HepG2 (cell line): ENCODE results near the gene SFXN2. TPM values are rescaled to one million over a fixed set of nuclear protein-coding genes. Genes with fewer than 3 reads are reported as not detected.

Source experiments
- DMAP1 ChIP-seq: IDR thresholded peaks from 2 replicates; pipeline ENCODE4 v1.6.1; 2016
- JUNB ChIP-seq: sonication (generic); formaldehyde crosslinking; IDR thresholded peaks from 2 replicates; pipeline ENCODE4 v1.8.0; 2022; ENCODE audit warnings: missing genetic modification reagents, mild to moderate bottlenecking, borderline replicate concordance
- MAFG ChIP-seq: sonication (generic); formaldehyde crosslinking; IDR thresholded peaks from 2 replicates; pipeline ENCODE4 v1.5.1; 2020; ENCODE audit warnings: mild to moderate bottlenecking, missing genetic modification reagents
- NFE2L2 ChIP-seq: fragments of 150-350 bp; IDR thresholded peaks from 2 replicates; pipeline ENCODE4 v1.6.1; 2014; ENCODE audit warnings: low read length
- TCF7L2 ChIP-seq: IDR thresholded peaks from 2 replicates; pipeline ENCODE4 v1.6.1; 2011; ENCODE audit warnings: mild to moderate bottlenecking, low read depth, low read length, moderate library complexity
- ZBTB33 ChIP-seq: sonication (generic); formaldehyde crosslinking; IDR thresholded peaks from 2 replicates; pipeline ENCODE4 v1.4.0; 2020; ENCODE audit warnings: missing genetic modification reagents
- ZNF773 ChIP-seq: sonication (generic); formaldehyde crosslinking; IDR thresholded peaks from 2 replicates; pipeline ENCODE4 v1.4.0; 2020; ENCODE audit warnings: missing genetic modification reagents, borderline replicate concordance
- polyA plus RNA-seq, 8 experiments: library from polyadenylated mRNA; depleted of rRNA in 3 of 8; stranded (reverse) in 7 of 8; unstranded in 1 of 8; fragments of >200 nt; fragmentation: Illumina TruSeq in 4 of 8; extraction: Trizol in 4 of 8; gene quantifications; 2 replicates each; pipeline versions ENCODE4 v1.2.1 to v1.2.3, GENCODE V29; 2011 to 2016; ENCODE audit warnings: low read depth in 4 of 8, missing spikeins in 1 of 8, mixed read lengths in 1 of 8; ENCODE audit not compliant: insufficient read depth in 1 of 8
- total RNA-seq, 5 experiments: library from RNA; depleted of rRNA; stranded (reverse); fragments of >200 nt; fragmentation: Illumina TruSeq; extraction: Trizol; gene quantifications; 2 replicates each; pipeline ENCODE4 v1.2.3, GENCODE V29; 2016; ENCODE audit warnings: low read depth in 1 of 5
- TF ChIP-seq, protein P1 (sequence below): sonication (generic); formaldehyde crosslinking; IDR thresholded peaks from 2 replicates; pipeline ENCODE4 v1.4.0; 2020; ENCODE audit warnings: mild to moderate bottlenecking, missing genetic modification reagents
- TF ChIP-seq, protein P2 (sequence below): sonication (generic); formaldehyde crosslinking; IDR thresholded peaks from 2 replicates; pipeline ENCODE4 v1.5.0; 2020; ENCODE audit warnings: missing genetic modification reagents
- TF ChIP-seq, protein P3 (sequence below): sonication (generic); formaldehyde crosslinking; IDR thresholded peaks from 2 replicates; pipeline ENCODE4 v1.4.0; 2020; ENCODE audit warnings: missing genetic modification reagents, mild to moderate bottlenecking, borderline replicate concordance

The SFXN2 gene
- total and polyA plus RNA-seq, 2 of the 13 experiments (the other 11 are each of a cell fraction or from before 2014, with no cell fraction given) = 12.8 to 21.1 TPM

GRCh38 chr10:102714621-102715455, at the start of gene SFXN2 (continued):
- TF ChIP-seq, protein P1, sequence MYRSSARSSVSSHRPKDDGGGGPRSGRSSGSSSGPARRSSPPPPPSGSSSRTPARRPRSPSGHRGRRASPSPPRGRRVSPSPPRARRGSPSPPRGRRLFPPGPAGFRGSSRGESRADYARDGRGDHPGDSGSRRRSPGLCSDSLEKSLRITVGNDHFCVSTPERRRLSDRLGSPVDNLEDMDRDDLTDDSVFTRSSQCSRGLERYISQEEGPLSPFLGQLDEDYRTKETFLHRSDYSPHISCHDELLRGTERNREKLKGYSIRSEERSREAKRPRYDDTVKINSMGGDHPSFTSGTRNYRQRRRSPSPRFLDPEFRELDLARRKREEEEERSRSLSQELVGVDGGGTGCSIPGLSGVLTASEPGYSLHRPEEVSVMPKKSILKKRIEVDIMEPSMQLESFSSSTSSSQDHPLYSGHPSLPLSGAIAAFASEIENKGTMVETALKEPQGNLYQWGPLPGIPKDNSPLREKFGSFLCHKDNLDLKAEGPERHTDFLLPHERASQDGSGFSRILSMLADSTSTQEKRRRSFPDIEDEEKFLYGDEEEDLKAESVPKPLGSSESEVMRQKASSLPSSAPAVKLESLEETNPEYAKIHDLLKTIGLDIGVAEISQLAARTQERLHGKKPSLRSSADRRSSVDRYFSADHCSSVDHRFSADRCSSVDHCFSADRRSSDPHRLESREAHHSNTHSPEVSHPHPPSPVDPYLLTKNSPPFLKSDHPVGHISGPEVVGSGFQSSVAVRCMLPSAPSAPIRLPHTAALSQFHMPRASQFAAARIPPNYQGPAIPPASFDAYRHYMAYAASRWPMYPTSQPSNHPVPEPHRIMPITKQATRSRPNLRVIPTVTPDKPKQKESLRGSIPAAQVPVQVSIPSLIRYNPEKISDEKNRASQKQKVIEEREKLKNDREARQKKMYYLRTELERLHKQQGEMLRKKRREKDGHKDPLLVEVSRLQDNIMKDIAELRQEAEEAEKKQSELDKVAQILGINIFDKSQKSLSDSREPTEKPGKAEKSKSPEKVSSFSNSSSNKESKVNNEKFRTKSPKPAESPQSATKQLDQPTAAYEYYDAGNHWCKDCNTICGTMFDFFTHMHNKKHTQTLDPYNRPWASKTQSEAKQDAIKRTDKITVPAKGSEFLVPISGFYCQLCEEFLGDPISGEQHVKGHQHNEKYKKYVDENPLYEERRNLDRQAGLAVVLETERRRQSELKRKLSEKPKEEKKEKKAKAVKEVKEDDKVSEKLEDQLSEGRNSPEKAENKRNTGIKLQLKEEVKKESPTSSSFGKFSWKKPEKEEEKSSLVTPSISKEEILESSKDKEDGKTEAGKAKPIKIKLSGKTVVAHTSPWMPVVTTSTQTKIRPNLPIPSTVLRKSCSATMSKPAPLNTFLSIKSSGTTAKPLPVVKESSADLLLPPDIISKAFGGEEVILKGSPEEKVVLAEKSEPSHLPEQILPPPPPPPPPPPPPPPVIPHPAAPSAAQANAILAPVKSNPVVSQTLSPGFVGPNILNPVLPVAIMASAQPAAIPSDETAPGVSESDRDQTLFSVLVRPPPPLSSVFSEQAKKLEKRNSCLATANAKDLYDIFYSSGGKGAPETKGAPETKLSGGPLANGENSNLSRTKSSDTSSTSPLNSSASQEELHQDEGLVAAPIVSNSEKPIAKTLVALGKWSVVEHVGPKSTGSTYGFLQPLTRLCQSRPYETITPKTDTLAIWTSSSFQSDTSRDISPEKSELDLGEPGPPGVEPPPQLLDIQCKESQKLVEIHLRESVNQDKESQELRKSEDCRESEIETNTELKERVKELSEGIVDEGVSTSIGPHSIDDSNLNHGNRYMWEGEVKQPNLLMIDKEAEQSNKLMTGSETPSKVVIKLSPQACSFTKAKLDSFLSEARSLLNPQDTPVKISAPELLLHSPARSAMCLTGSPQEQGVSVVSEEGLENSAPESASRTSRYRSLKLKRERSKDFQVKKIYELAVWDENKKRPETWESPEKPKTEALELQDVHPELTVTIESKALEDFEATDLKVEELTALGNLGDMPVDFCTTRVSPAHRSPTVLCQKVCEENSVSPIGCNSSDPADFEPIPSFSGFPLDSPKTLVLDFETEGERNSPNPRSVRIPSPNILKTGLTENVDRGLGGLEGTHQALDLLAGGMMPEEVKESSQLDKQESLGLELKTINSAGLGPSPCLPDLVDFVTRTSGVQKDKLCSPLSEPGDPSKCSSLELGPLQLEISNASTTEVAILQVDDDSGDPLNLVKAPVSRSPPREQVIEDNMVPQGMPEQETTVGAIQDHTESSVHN (CRISPR knock-in tag) = 0 out of 2 replicates have a peak, but pooled peaks have one; percentile 22
- TF ChIP-seq, protein P2, sequence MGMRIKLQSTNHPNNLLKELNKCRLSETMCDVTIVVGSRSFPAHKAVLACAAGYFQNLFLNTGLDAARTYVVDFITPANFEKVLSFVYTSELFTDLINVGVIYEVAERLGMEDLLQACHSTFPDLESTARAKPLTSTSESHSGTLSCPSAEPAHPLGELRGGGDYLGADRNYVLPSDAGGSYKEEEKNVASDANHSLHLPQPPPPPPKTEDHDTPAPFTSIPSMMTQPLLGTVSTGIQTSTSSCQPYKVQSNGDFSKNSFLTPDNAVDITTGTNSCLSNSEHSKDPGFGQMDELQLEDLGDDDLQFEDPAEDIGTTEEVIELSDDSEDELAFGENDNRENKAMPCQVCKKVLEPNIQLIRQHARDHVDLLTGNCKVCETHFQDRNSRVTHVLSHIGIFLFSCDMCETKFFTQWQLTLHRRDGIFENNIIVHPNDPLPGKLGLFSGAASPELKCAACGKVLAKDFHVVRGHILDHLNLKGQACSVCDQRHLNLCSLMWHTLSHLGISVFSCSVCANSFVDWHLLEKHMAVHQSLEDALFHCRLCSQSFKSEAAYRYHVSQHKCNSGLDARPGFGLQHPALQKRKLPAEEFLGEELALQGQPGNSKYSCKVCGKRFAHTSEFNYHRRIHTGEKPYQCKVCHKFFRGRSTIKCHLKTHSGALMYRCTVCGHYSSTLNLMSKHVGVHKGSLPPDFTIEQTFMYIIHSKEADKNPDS = no peak
- no peak for TF ChIP-seq NFE2L2
- no peak for TF ChIP-seq JUNB (CRISPR knock-in tag)
- no peak for TF ChIP-seq MAFG
- no peak for TF ChIP-seq ZBTB33 (CRISPR knock-in tag)
- no peak for TF ChIP-seq TCF7L2
- peak; percentile 89 for TF ChIP-seq DMAP1 (CRISPR knock-in tag)
- no peak for TF ChIP-seq ZNF773 (CRISPR knock-in tag)
- TF ChIP-seq, protein P3, sequence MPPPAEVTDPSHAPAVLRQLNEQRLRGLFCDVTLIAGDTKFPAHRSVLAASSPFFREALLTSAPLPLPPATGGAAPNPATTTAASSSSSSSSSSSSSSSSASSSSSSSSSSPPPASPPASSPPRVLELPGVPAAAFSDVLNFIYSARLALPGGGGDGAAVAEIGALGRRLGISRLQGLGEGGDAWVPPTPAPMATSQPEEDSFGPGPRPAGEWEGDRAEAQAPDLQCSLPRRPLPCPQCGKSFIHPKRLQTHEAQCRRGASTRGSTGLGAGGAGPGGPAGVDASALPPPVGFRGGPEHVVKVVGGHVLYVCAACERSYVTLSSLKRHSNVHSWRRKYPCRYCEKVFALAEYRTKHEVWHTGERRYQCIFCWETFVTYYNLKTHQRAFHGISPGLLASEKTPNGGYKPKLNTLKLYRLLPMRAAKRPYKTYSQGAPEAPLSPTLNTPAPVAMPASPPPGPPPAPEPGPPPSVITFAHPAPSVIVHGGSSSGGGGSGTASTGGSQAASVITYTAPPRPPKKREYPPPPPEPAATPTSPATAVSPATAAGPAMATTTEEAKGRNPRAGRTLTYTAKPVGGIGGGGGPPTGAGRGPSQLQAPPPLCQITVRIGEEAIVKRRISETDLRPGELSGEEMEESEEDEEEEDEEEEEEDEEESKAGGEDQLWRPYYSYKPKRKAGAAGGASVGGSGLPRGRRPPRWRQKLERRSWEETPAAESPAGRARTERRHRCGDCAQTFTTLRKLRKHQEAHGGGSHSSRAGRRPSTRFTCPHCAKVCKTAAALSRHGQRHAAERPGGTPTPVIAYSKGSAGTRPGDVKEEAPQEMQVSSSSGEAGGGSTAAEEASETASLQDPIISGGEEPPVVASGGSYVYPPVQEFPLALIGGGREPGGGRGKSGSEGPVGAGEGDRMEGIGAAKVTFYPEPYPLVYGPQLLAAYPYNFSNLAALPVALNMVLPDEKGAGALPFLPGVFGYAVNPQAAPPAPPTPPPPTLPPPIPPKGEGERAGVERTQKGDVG (CRISPR knock-in tag) = no peak
